ENCODE results near the gene RFX3. TPM values are rescaled to one million over a fixed set of nuclear protein-coding genes. Genes with fewer than 3 reads are reported as not detected.

The RFX3 gene
- total RNA-seq, 1 experiment from 2014 or later: 5.7 TPM

DNA sequence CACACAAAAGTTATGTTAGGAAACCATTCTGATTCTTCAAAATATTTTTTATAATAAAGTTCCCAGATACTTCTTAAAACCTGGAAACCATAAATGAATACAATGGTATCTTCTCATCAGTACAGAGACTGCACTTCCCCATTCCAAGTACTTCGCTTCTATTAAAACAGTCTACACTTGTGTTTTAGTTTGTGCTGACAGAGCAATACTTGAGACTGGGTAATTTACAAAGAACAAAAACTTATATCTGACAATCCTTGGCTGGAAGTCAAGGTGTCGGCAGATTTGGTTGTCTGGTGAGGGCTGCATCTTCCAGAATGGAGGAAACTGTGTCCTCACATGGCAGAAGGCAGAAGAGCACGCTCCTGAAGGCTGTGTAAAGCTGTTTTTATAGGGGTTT lies 70.1 kb downstream of the RFX3 start:
- ChIA-PET POLR2A (no interaction called here), CTCF (no interaction called here)
- in situ Hi-C loops (cut with HindIII; ENCODE audit: low pct_unique_long_range_greater_than_20kb, low sequenced_read_pairs): no loop called here

DNA sequence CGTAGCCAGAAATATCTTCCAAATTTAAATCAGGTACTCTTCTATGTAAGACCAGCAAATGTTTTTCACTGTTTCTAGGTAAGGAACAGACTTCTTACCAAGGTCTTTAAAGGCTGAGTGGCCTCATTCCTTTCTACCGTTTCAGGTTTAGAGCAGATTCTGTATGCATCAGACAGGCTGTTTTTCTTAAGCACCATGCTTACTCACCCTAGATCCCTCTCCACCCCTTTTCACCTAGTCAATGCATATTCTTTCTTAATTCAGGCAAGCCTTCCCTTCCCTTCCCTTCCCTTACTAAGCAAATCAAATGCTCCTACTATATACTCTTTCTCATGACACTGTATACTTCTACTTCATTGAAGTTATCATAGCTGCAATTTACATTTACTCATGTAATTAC lies 70.7 kb downstream of the RFX3 start:
- Histone ChIP-seq H3K4me1 (ENCODE audit: control insufficient read depth, insufficient read depth, low read length) (no peaks in the 10 kb centered on the region), H3K9me3 (ENCODE audit: control insufficient read depth, insufficient read depth, low read depth, low read length) (no peaks in the 10 kb centered on the region), H3K27ac (ENCODE audit: low read length) (no peak overlapping the region), H3K36me3 (ENCODE audit: control insufficient read depth, insufficient read depth, low read length) (no peaks in the 10 kb centered on the region), H3K27me3 (ENCODE audit: control insufficient read depth, insufficient read depth, low read length) (no peaks in the 10 kb centered on the region), H3K4me3 (ENCODE audit: low read depth in 2 of 2, low read length in 2 of 2) (no peak overlapping the region)
- BruUV-seq (replicated peaks): no TSS peak
- POLR2A ChIA-PET: no interaction called here
- no peak for ATAC-seq
- no peak for DNase-seq (ENCODE audit: low read depth, low spot score)
- CTCF ChIA-PET: no interaction called here
- in situ Hi-C loops (cut with HindIII; ENCODE audit: low pct_unique_long_range_greater_than_20kb, low sequenced_read_pairs) (no loop called here), intact Hi-C loops (cut with micrococcal nuclease; ENCODE audit: unreplicated experiment) (no loop called here)
- TF ChIP-seq SIN3A (IDR thresholded peaks at IDR 0.05; ENCODE audit: borderline replicate concordance, insufficient read depth, low read depth, low read length): no peak
- TF ChIP-seq, protein P1, sequence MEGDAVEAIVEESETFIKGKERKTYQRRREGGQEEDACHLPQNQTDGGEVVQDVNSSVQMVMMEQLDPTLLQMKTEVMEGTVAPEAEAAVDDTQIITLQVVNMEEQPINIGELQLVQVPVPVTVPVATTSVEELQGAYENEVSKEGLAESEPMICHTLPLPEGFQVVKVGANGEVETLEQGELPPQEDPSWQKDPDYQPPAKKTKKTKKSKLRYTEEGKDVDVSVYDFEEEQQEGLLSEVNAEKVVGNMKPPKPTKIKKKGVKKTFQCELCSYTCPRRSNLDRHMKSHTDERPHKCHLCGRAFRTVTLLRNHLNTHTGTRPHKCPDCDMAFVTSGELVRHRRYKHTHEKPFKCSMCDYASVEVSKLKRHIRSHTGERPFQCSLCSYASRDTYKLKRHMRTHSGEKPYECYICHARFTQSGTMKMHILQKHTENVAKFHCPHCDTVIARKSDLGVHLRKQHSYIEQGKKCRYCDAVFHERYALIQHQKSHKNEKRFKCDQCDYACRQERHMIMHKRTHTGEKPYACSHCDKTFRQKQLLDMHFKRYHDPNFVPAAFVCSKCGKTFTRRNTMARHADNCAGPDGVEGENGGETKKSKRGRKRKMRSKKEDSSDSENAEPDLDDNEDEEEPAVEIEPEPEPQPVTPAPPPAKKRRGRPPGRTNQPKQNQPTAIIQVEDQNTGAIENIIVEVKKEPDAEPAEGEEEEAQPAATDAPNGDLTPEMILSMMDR (IDR thresholded peaks at IDR 0.05): no peak
- TF ChIP-seq, protein P2, sequence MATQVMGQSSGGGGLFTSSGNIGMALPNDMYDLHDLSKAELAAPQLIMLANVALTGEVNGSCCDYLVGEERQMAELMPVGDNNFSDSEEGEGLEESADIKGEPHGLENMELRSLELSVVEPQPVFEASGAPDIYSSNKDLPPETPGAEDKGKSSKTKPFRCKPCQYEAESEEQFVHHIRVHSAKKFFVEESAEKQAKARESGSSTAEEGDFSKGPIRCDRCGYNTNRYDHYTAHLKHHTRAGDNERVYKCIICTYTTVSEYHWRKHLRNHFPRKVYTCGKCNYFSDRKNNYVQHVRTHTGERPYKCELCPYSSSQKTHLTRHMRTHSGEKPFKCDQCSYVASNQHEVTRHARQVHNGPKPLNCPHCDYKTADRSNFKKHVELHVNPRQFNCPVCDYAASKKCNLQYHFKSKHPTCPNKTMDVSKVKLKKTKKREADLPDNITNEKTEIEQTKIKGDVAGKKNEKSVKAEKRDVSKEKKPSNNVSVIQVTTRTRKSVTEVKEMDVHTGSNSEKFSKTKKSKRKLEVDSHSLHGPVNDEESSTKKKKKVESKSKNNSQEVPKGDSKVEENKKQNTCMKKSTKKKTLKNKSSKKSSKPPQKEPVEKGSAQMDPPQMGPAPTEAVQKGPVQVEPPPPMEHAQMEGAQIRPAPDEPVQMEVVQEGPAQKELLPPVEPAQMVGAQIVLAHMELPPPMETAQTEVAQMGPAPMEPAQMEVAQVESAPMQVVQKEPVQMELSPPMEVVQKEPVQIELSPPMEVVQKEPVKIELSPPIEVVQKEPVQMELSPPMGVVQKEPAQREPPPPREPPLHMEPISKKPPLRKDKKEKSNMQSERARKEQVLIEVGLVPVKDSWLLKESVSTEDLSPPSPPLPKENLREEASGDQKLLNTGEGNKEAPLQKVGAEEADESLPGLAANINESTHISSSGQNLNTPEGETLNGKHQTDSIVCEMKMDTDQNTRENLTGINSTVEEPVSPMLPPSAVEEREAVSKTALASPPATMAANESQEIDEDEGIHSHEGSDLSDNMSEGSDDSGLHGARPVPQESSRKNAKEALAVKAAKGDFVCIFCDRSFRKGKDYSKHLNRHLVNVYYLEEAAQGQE (IDR thresholded peaks at IDR 0.05; ENCODE audit: insufficient read depth in 1 of 2, low read depth in 2 of 2, low read length in 1 of 2): no peak
- no peak for TF ChIP-seq POLR2AphosphoS5 (IDR thresholded peaks at IDR 0.05; ENCODE audit: low read depth, low read length)
- no peak for TF ChIP-seq TCF7L2 (IDR thresholded peaks at IDR 0.05; ENCODE audit: low read depth, low read length)

More for the DNA sequence above, 70.1 kb downstream of the RFX3 start:
- ATAC-seq: no peak
- no peak for DNase-seq (ENCODE audit: low read depth, low spot score)
- no peak overlapping the region for H3K27ac ChIP-seq (ENCODE audit: low read length)
- intact Hi-C loops (cut with micrococcal nuclease; ENCODE audit: unreplicated experiment): no loop called here
- no peak overlapping the region for H3K4me3 ChIP-seq (ENCODE audit: low read depth in 2 of 2, low read length in 2 of 2)
- H3K36me3 ChIP-seq (ENCODE audit: control insufficient read depth, insufficient read depth, low read length): no peaks in the 10 kb centered on the region
- no TSS peak for BruUV-seq (replicated peaks)
- no peaks in the 10 kb centered on the region for H3K27me3 ChIP-seq (ENCODE audit: control insufficient read depth, insufficient read depth, low read length)
- no peak for TF ChIP-seq POLR2AphosphoS5 (IDR thresholded peaks at IDR 0.05; ENCODE audit: low read depth, low read length)
- no peak for TF ChIP-seq TCF7L2 (IDR thresholded peaks at IDR 0.05; ENCODE audit: low read depth, low read length)
- no peaks in the 10 kb centered on the region for H3K9me3 ChIP-seq (ENCODE audit: control insufficient read depth, insufficient read depth, low read depth, low read length)
- H3K4me1 ChIP-seq (ENCODE audit: control insufficient read depth, insufficient read depth, low read length): no peaks in the 10 kb centered on the region

DNA sequence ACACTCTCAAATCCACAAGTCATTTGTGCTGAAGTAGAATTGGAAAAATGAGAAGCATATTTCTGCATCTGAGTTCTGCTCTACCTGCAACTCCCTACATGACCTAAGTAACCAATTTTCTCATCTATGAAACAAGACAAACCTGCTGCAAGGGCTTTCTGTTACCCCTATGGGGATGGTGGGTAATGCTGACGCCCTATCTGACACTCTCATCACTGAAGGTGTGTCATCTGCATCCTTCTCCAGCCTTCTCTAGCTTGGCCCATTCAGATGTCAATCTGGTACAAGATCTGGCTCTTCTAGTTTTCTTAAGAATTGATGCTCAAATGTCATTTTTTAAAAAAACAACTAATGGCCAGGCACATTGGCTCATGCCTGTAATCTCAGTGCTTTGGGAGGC lies 73.8 kb downstream of the RFX3 start:
- in situ Hi-C loops (cut with HindIII; ENCODE audit: low pct_unique_long_range_greater_than_20kb, low sequenced_read_pairs) (no loop called here), intact Hi-C loops (cut with micrococcal nuclease; ENCODE audit: unreplicated experiment) (no loop called here)
- no TSS peak for BruUV-seq (replicated peaks)
- CTCF ChIA-PET: no interaction called here
- H3K36me3 ChIP-seq (ENCODE audit: control insufficient read depth, insufficient read depth, low read length): no peaks in the 10 kb centered on the region
- no peak for DNase-seq (ENCODE audit: low read depth, low spot score)
- H3K4me3 ChIP-seq (ENCODE audit: low read depth in 2 of 2, low read length in 2 of 2): no peak overlapping the region
- no peak overlapping the region for H3K27ac ChIP-seq (ENCODE audit: low read length)
- ATAC-seq: no peak
- POLR2A ChIA-PET: no interaction called here
- H3K9me3 ChIP-seq (ENCODE audit: control insufficient read depth, insufficient read depth, low read depth, low read length): no peaks in the 10 kb centered on the region
- no peaks in the 10 kb centered on the region for H3K27me3 ChIP-seq (ENCODE audit: control insufficient read depth, insufficient read depth, low read length)
- H3K4me1 ChIP-seq (ENCODE audit: control insufficient read depth, insufficient read depth, low read length): no peaks in the 10 kb centered on the region
- TF ChIP-seq POLR2AphosphoS5 (IDR thresholded peaks at IDR 0.05; ENCODE audit: low read depth, low read length) (no peak), TCF7L2 (IDR thresholded peaks at IDR 0.05; ENCODE audit: low read depth, low read length) (no peak), SIN3A (IDR thresholded peaks at IDR 0.05; ENCODE audit: borderline replicate concordance, insufficient read depth, low read depth, low read length) (no peak)
- TF ChIP-seq, protein P1 (IDR thresholded peaks at IDR 0.05): no peak
- TF ChIP-seq, protein P2 (IDR thresholded peaks at IDR 0.05; ENCODE audit: insufficient read depth in 1 of 2, low read depth in 2 of 2, low read length in 1 of 2): no peak

All from Panc1 (cell line).